Activated CD4-positive, alpha-beta T cell treated with anti-CD3 and anti-CD28 coated beads, Interleukin-2, amount 10 ng/mL, durations not matched to agents 7 days and 5 days (primary cell): ENCODE data around the gene COMTD1. TPM values are rescaled to one million over a fixed set of nuclear protein-coding genes. Genes with fewer than 3 reads are reported as not detected.
"Not testable (repeated sequence)": the region's sequence is repeated elsewhere in the genome, so short reads cannot be mapped to it uniquely, and the experiment has no call there.

Experiments used
- CTCF ChIA-PET: fragments of 350-600 bp; sonication (Branson Sonifier 250); formaldehyde crosslinking; loops from one replicate; lab custom pipeline; 2021; ENCODE audit warnings: antibody characterized with exemption; lab: Charles Lee
- POLR2A ChIA-PET: fragments of 350-600 bp; sonication (Branson Sonifier 250); formaldehyde crosslinking; loops from one replicate; lab custom pipeline; 2021; ENCODE audit warnings: antibody characterized with exemption; lab: Charles Lee
- DNase-seq: peaks from one replicate; pipeline ENCODE4 v3.0.0-alpha.2; 2020
- H3K27ac Mint-ChIP-seq: one replicate; pipeline ENCODE4 v1.8.0; 2021; ENCODE audit warnings: mild to moderate bottlenecking, moderate library complexity, mixed read lengths
- H3K27me3 Mint-ChIP-seq: one replicate; pipeline ENCODE4 v1.8.0; 2021; ENCODE audit warnings: mixed read lengths
- H3K36me3 Mint-ChIP-seq: one replicate; pipeline ENCODE4 v1.8.0; 2021; ENCODE audit warnings: low read depth, mixed read lengths
- H3K4me1 Mint-ChIP-seq: one replicate; pipeline ENCODE4 v1.8.0; 2021; ENCODE audit warnings: mixed read lengths
- H3K4me3 Mint-ChIP-seq: one replicate; pipeline ENCODE4 v1.8.0; 2021; ENCODE audit warnings: mild to moderate bottlenecking, moderate library complexity, mixed read lengths
- H3K9me3 Mint-ChIP-seq: one replicate; pipeline ENCODE4 v1.8.0; 2021; ENCODE audit warnings: mixed read lengths
- total RNA-seq, 2 experiments: library from RNA; stranded (reverse); gene quantifications; one replicate each; pipeline ENCODE4 v1.2.3, GENCODE V29; 2021

The COMTD1 gene
- total RNA-seq, 2 experiments from 2014 or later, result 27.3 to 44.7 TPM

- Mint-ChIP-seq H3K9me3 (no peaks in the 10 kb centered on the region), H3K4me3 (no peak overlapping the region), H3K27me3 (no peaks in the 10 kb centered on the region), H3K4me1 (peaks cover 55% of the 10 kb centered on the region), H3K27ac (peak overlapping the region; percentile 72), H3K36me3 (peaks cover 68% of the 10 kb centered on the region)
- ChIA-PET CTCF (interaction anchor here (1.1 to 5.4 kb wide), 3 partner anchors 14 to 40 kb away, joined by 3 to 40 read pairs (median 10); partner anchors contain the start of gene VDAC2), POLR2A (interaction anchor here (0.6 kb wide), 1 partner anchor 207 kb away, joined by 4 read pairs; no protein-coding TSS in a partner anchor)
- no peak for DNase-seq
These were observed 7.5 kb downstream of the COMTD1 start for GRCh38 chr10:75228278-75228677.

- no peaks in the 10 kb centered on the region for H3K9me3 Mint-ChIP-seq
- peaks cover 54% of the 10 kb centered on the region for H3K4me1 Mint-ChIP-seq
- H3K4me3 Mint-ChIP-seq, result no peak overlapping the region
- POLR2A ChIA-PET, result no interaction called here
- H3K27me3 Mint-ChIP-seq, result no peaks in the 10 kb centered on the region
- no peak for DNase-seq
- CTCF ChIA-PET, result interaction anchor here (0.6 to 7.0 kb wide), 8 partner anchors 7 to 126 kb away, joined by 3 to 52 read pairs (median 4); partner anchors contain the start of genes COMTD1 and VDAC2
- H3K36me3 Mint-ChIP-seq, result peaks cover 64% of the 10 kb centered on the region
- H3K27ac Mint-ChIP-seq, result no peak overlapping the region
These were observed 9.1 kb downstream of the COMTD1 start for GRCh38 chr10:75226656-75227055.

- DNase-seq, result no peak
- Mint-ChIP-seq H3K9me3 (no peaks in the 10 kb centered on the region), H3K4me1 (peaks cover 52% of the 10 kb centered on the region), H3K27ac (peak overlapping the region; percentile 60), H3K27me3 (no peaks in the 10 kb centered on the region), H3K4me3 (no peak overlapping the region), H3K36me3 (peaks cover 60% of the 10 kb centered on the region)
- ChIA-PET POLR2A (no interaction called here), CTCF (interaction anchor here (0.6 to 7.0 kb wide), 9 partner anchors 7 to 125 kb away, joined by 3 to 52 read pairs (median 3); partner anchors contain the start of genes COMTD1 and VDAC2)
These were observed 9.7 kb downstream of the COMTD1 start for GRCh38 chr10:75226095-75226494.

- peaks cover 52% of the 10 kb centered on the region for H3K36me3 Mint-ChIP-seq
These were observed 12.2 kb downstream of the COMTD1 start for GRCh38 chr10:75223507-75223906.

GRCh38 chr10:75221492-75221891, 14.3 kb downstream of the COMTD1 start:
- H3K4me3 Mint-ChIP-seq, H3K27me3 Mint-ChIP-seq, H3K27ac Mint-ChIP-seq, POLR2A ChIA-PET, H3K9me3 Mint-ChIP-seq, DNase-seq: not testable (repeated sequence)
- Mint-ChIP-seq H3K36me3 (peaks cover 60% of the 10 kb centered on the region), H3K4me1 (peaks cover 49% of the 10 kb centered on the region)
- CTCF ChIA-PET, result interaction anchor here (7.0 kb wide), 1 partner anchor 12 kb away, joined by 52 read pairs; the partner anchor contains the start of gene COMTD1

More at GRCh38 chr10:75223507-75223906, 12.2 kb downstream of the COMTD1 start:
- no peak for DNase-seq
- H3K27ac Mint-ChIP-seq, result no peak overlapping the region
- ChIA-PET CTCF (interaction anchor here (2.3 to 7.0 kb wide), 2 partner anchors 10 to 13 kb away, joined by 10 to 52 read pairs; partner anchors contain the start of genes COMTD1 and VDAC2), POLR2A (no interaction called here)
- H3K27me3 Mint-ChIP-seq, result no peaks in the 10 kb centered on the region
- H3K4me3 Mint-ChIP-seq, result no peak overlapping the region
- H3K4me1 Mint-ChIP-seq, result peaks cover 52% of the 10 kb centered on the region
- H3K9me3 Mint-ChIP-seq, result no peaks in the 10 kb centered on the region

GRCh38 chr10:75220274-75220673, 15.5 kb downstream of the COMTD1 start:
- no peaks in the 10 kb centered on the region for H3K27me3 Mint-ChIP-seq
- DNase-seq, result no peak
- POLR2A ChIA-PET, result no interaction called here
- no peak overlapping the region for H3K27ac Mint-ChIP-seq
- H3K9me3 Mint-ChIP-seq, result no peaks in the 10 kb centered on the region
- H3K36me3 Mint-ChIP-seq, result peaks cover 60% of the 10 kb centered on the region
- no peak overlapping the region for H3K4me3 Mint-ChIP-seq
- peaks cover 48% of the 10 kb centered on the region for H3K4me1 Mint-ChIP-seq
- CTCF ChIA-PET, result interaction anchor here (0.6 to 7.0 kb wide), 3 partner anchors 13 to 1343 kb away, joined by 3 to 52 read pairs (median 3); partner anchors contain the start of gene COMTD1

- DNase-seq, result no peak
- Mint-ChIP-seq H3K27ac (peak overlapping the region; percentile 57), H3K36me3 (peaks cover 40% of the 10 kb centered on the region), H3K9me3 (no peaks in the 10 kb centered on the region), H3K4me3 (peak overlapping the region; percentile 97), H3K27me3 (no peaks in the 10 kb centered on the region), H3K4me1 (peaks cover 51% of the 10 kb centered on the region)
- CTCF ChIA-PET, result interaction anchor here (5.3 to 5.6 kb wide), 2 partner anchors 17 to 23 kb away, joined by 40 to 55 read pairs; partner anchors contain the start of gene COMTD1
- POLR2A ChIA-PET, result no interaction called here
These were observed 23.4 kb downstream of the COMTD1 start for GRCh38 chr10:75212343-75212742.

- ChIA-PET POLR2A (interaction anchor here (0.6 to 1.3 kb wide), 6 partner anchors 19 to 708 kb away, joined by 3 to 7 read pairs (median 4); partner anchors contain the start of gene COMTD1), CTCF (interaction anchor here (0.7 to 5.6 kb wide), 8 partner anchors 12 to 81 kb away, joined by 3 to 55 read pairs (median 6); partner anchors contain the start of gene COMTD1)
- Mint-ChIP-seq H3K36me3 (peaks cover 32% of the 10 kb centered on the region), H3K27ac (peak overlapping the region; percentile 100), H3K27me3 (no peaks in the 10 kb centered on the region), H3K9me3 (no peaks in the 10 kb centered on the region), H3K4me1 (peaks cover 48% of the 10 kb centered on the region), H3K4me3 (peak overlapping the region; percentile 97)
- DNase-seq, result peak; percentile 42
These were observed 24.6 kb downstream of the COMTD1 start for GRCh38 chr10:75211007-75211691.

GRCh38 chr10:75210282-75211006, 25.3 kb downstream of the COMTD1 start, which contains the start of gene VDAC2:
Gene VDAC2 (plus strand): TSS chr10:75210796. CDS start chr10:75211159, 363 bp downstream.
- Mint-ChIP-seq H3K27me3 (no peaks in the 10 kb centered on the region), H3K9me3 (no peaks in the 10 kb centered on the region), H3K36me3 (peaks cover 28% of the 10 kb centered on the region), H3K4me3 (peak within 1 kb of the TSS; percentile 97), H3K27ac (peak within 1 kb of the TSS; percentile 100), H3K4me1 (peaks cover 45% of the 10 kb centered on the region)
- POLR2A ChIA-PET, result interaction anchor here (0.7 to 1.3 kb wide), 3 partner anchors 20 to 25 kb away, joined by 3 to 5 read pairs (median 4); partner anchors contain the start of gene COMTD1
- CTCF ChIA-PET, result interaction anchor here (0.6 to 5.6 kb wide), 14 partner anchors 10 to 1021 kb away, joined by 3 to 55 read pairs (median 6); partner anchors contain the start of gene COMTD1
- peak; percentile 94 for DNase-seq

- POLR2A ChIA-PET, result no interaction called here
- peaks cover 28% of the 10 kb centered on the region for H3K36me3 Mint-ChIP-seq
- peak overlapping the region; percentile 100 for H3K27ac Mint-ChIP-seq
- DNase-seq, result peak; percentile 86
- H3K4me3 Mint-ChIP-seq, result peak overlapping the region; percentile 97
- H3K27me3 Mint-ChIP-seq, result no peaks in the 10 kb centered on the region
- no peaks in the 10 kb centered on the region for H3K9me3 Mint-ChIP-seq
- CTCF ChIA-PET, result interaction anchor here (0.6 to 5.6 kb wide), 13 partner anchors 9 to 1020 kb away, joined by 3 to 55 read pairs (median 6); partner anchors contain the start of gene COMTD1
- peaks cover 45% of the 10 kb centered on the region for H3K4me1 Mint-ChIP-seq
These were observed 25.9 kb downstream of the COMTD1 start for GRCh38 chr10:75209921-75210281.

GRCh38 chr10:75209086-75209920, 26.5 kb downstream of the COMTD1 start:
- Mint-ChIP-seq H3K27ac (peak overlapping the region; percentile 100), H3K9me3 (no peaks in the 10 kb centered on the region), H3K36me3 (peaks cover 23% of the 10 kb centered on the region), H3K4me3 (peak overlapping the region; percentile 97), H3K27me3 (no peaks in the 10 kb centered on the region), H3K4me1 (peaks cover 43% of the 10 kb centered on the region)
- ChIA-PET POLR2A (no interaction called here), CTCF (interaction anchor here (0.6 to 5.6 kb wide), 16 partner anchors 9 to 1342 kb away, joined by 3 to 55 read pairs (median 5); partner anchors contain the start of gene COMTD1)
- peak; percentile 8 for DNase-seq
